Upper lobe of left lung (tissue), 6 donors: ENCODE data around the gene AOAH. TPM values are rescaled to one million over a fixed set of nuclear protein-coding genes. Genes with fewer than 3 reads are reported as not detected.
"Not testable (repeated sequence)": the region's sequence is repeated elsewhere in the genome, so short reads cannot be mapped to it uniquely, and the experiment has no call there.

ENCODE experiments used
- ATAC-seq, 2 donors: fragments of 200-7000 bp; cut with Tn5 transposase; one replicate each; pipeline ENCODE4 v1.9.1; 2022; ENCODE audit warnings: mild to moderate bottlenecking in 2 of 2, moderate library complexity in 2 of 2; ENCODE audit not compliant: low FRiP score in 2 of 2
- DNase-seq, 2 donors: peaks; one replicate each; pipeline ENCODE4 v3.0.0-alpha.2; 2019 to 2020
- H3K27ac ChIP-seq, 4 donors: fragments of 200-600 bp; sonication (generic); one replicate each; pipeline ENCODE4 v1.5.1; 2016 to 2019
- H3K27me3 ChIP-seq, 4 donors: fragments of 200-600 bp; sonication (generic); one replicate each; pipeline ENCODE4 v1.5.1; 2017 to 2019
- H3K36me3 ChIP-seq, 4 donors: fragments of 200-600 bp; sonication (generic); one replicate each; pipeline ENCODE4 v1.5.1; 2016 to 2019
- H3K4me1 ChIP-seq, 4 donors: fragments of 200-600 bp; sonication (generic); one replicate each; pipeline ENCODE4 v1.5.1; 2018 to 2019
- H3K4me3 ChIP-seq, 4 donors: fragments of 200-600 bp; sonication (generic); one replicate each; pipeline ENCODE4 v1.5.1; 2017 to 2019; ENCODE audit warnings: mild to moderate bottlenecking in 2 of 4, moderate library complexity in 1 of 4
- H3K9me3 ChIP-seq, 4 donors: fragments of 200-600 bp; sonication (generic); one replicate each; pipeline ENCODE4 v1.5.1; 2018 to 2019
- CTCF ChIP-seq, 6 experiments: fragments of 450-650 bp in 4 of 6; fragments of 200-600 bp in 2 of 6; sonication (generic) in 2 of 6; IDR thresholded peaks; one replicate each; pipeline ENCODE4 v1.5.1; 2016 to 2019; ENCODE audit warnings: antibody characterized with exemption in 6 of 6
- EP300 ChIP-seq, 4 donors: sonication (generic); formaldehyde crosslinking; IDR thresholded peaks; one replicate each; pipeline ENCODE4 v1.5.1; 2017; ENCODE audit warnings: antibody characterized with exemption in 4 of 4, control low read depth in 2 of 4
- POLR2A ChIP-seq, 4 donors: fragments of 450-650 bp; IDR thresholded peaks; one replicate each; pipeline ENCODE4 v1.5.1; 2016 to 2017; ENCODE audit warnings: antibody characterized with exemption in 4 of 4, mild to moderate bottlenecking in 2 of 4
- POLR2AphosphoS5 ChIP-seq, 2 donors: sonication (generic); formaldehyde crosslinking; IDR thresholded peaks; one replicate each; pipeline ENCODE4 v1.5.1; 2017; ENCODE audit warnings: antibody characterized with exemption in 2 of 2
- WGBS, 2 donors: methylation state at CpG; one replicate each; pipeline ENCODE4 v1.1.5; 2017 to 2018; 5-methylcytosine and 5-hydroxymethylcytosine counted together
- total RNA-seq, 6 donors: library from RNA; depleted of rRNA in 4 of 6; stranded (reverse); fragments of >200 nt in 4 of 6; gene quantifications; one replicate each; pipeline versions ENCODE4 v1.1.0 to v1.2.1, GENCODE V29; 2016 to 2021
- donor health status: DM: no; HTN: no; CAD: no; lungs with moderate emphysema.
- donor health status: DM: no; HTN: yes; CAD: no; lungs with severe emphysema.

The AOAH gene
- total RNA-seq, 6 donors from 2014 or later = 18.5 to 36.8 (median 25.7) TPM

- Histone ChIP-seq H3K9me3 (peaks cover 0 to 6% (median 0%) of the 10 kb centered on the region in 4 donors), H3K4me1 (no peaks in the 10 kb centered on the region), H3K4me3 (no peak overlapping the region), H3K36me3 (no peaks in the 10 kb centered on the region), H3K27ac (no peak overlapping the region), H3K27me3 (no peaks in the 10 kb centered on the region)
- WGBS, 2 donors = 87 to 94% methylated on average over 3 of the region's 3 CpGs
- ATAC-seq = no peak
- no peak for TF ChIP-seq POLR2AphosphoS5 (IDR thresholded peaks at IDR 0.05)
- TF ChIP-seq POLR2A (IDR thresholded peaks at IDR 0.05) = no peak
- no peak for TF ChIP-seq EP300 (IDR thresholded peaks at IDR 0.05)
- no peak for TF ChIP-seq CTCF (IDR thresholded peaks at IDR 0.05)
- DNase-seq = no peak
These were observed 217.5 kb downstream of the AOAH start for GRCh38 chr7:36506820-36507219.

- no peak overlapping the region for H3K27ac ChIP-seq
- DNase-seq = no peak
- WGBS, 2 donors = 92 to 95% methylated on average over 7 of the region's 7 CpGs
- TF ChIP-seq CTCF (IDR thresholded peaks at IDR 0.05) = no peak
- no peak for TF ChIP-seq POLR2AphosphoS5 (IDR thresholded peaks at IDR 0.05)
- TF ChIP-seq POLR2A (IDR thresholded peaks at IDR 0.05) = no peak
- TF ChIP-seq EP300 (IDR thresholded peaks at IDR 0.05) = no peak
- no peak for ATAC-seq
- H3K36me3 ChIP-seq = no peaks in the 10 kb centered on the region
- no peaks in the 10 kb centered on the region for H3K4me1 ChIP-seq
- H3K9me3 ChIP-seq = peaks cover 0 to 6% (median 0%) of the 10 kb centered on the region in 4 donors
- no peaks in the 10 kb centered on the region for H3K27me3 ChIP-seq
- H3K4me3 ChIP-seq = no peak overlapping the region
These were observed 218.0 kb downstream of the AOAH start for GRCh38 chr7:36506130-36506798.

GRCh38 chr7:36504617-36505016 is 219.7 kb downstream of the AOAH start:
- not testable (repeated sequence) for H3K9me3 ChIP-seq, H3K27me3 ChIP-seq, H3K4me1 ChIP-seq, H3K36me3 ChIP-seq, DNase-seq, H3K27ac ChIP-seq, H3K4me3 ChIP-seq, ATAC-seq
- 95 to 96% methylated on average over 4 to 5 of the region's 5 CpGs for WGBS, 2 donors

GRCh38 chr7:36504216-36504615 is 220.1 kb downstream of the AOAH start:
- H3K9me3 ChIP-seq, ATAC-seq, H3K27ac ChIP-seq, H3K4me1 ChIP-seq, H3K27me3 ChIP-seq, H3K36me3 ChIP-seq, H3K4me3 ChIP-seq, DNase-seq: not testable (repeated sequence)
- 94 to 96% methylated on average over 17 of the region's 17 CpGs for WGBS, 2 donors

GRCh38 chr7:36497775-36498174 is 226.5 kb downstream of the AOAH start:
- Histone ChIP-seq H3K27ac (no peak overlapping the region), H3K4me1 (no peaks in the 10 kb centered on the region), H3K9me3 (no peaks in the 10 kb centered on the region), H3K4me3 (no peak overlapping the region), H3K36me3 (no peaks in the 10 kb centered on the region), H3K27me3 (no peaks in the 10 kb centered on the region)
- 44 to 52% methylated on average over 4 of the region's 4 CpGs for whole genome bisulfite sequencing, 2 donors
- DNase-seq = no peak
- no peak for ATAC-seq
- TF ChIP-seq POLR2AphosphoS5 (IDR thresholded peaks at IDR 0.05) = no peak
- no peak for TF ChIP-seq EP300 (IDR thresholded peaks at IDR 0.05)
- no peak for TF ChIP-seq POLR2A (IDR thresholded peaks at IDR 0.05)
- TF ChIP-seq CTCF (IDR thresholded peaks at IDR 0.05) = no peak

GRCh38 chr7:36497176-36497575 is 227.1 kb downstream of the AOAH start:
- not testable (repeated sequence) for H3K36me3 ChIP-seq, ATAC-seq, H3K4me1 ChIP-seq, H3K27ac ChIP-seq, DNase-seq, H3K9me3 ChIP-seq, H3K4me3 ChIP-seq, H3K27me3 ChIP-seq
- 89 to 92% methylated on average over 6 of the region's 6 CpGs for WGBS, 2 donors
